ENCODE results near the gene PLAU.
"Not testable (repeated sequence)": the region's sequence is repeated elsewhere in the genome, so short reads cannot be mapped to it uniquely, and the experiment has no call there.

PLAU gene

GRCh38 chr10:73950155-73950948 is 39.4 kb downstream of the PLAU start:
- DNase-seq (ENCODE audit: low read depth in 2 of 2): no peak

GRCh38 chr10:73953665-73954064 is 42.7 kb downstream of the PLAU start:
- DNase-seq (ENCODE audit: low read depth in 2 of 2): no peak

GRCh38 chr10:73954737-73955136 is 43.8 kb downstream of the PLAU start:
- DNase-seq (ENCODE audit: low read depth in 2 of 2): no peak

- no peak for DNase-seq (ENCODE audit: low read depth in 2 of 2)
Measured at GRCh38 chr10:73955719-73956118, 44.8 kb downstream of the PLAU start.

GRCh38 chr10:73956476-73957359 is 45.8 kb downstream of the PLAU start:
- peak in 1 of 2 experiments; percentile 15 for DNase-seq (ENCODE audit: low read depth in 2 of 2)

- no peak for DNase-seq (ENCODE audit: low read depth in 2 of 2)
Measured at GRCh38 chr10:73959484-73960243, 48.7 kb downstream of the PLAU start.

- no peak for DNase-seq (ENCODE audit: low read depth in 2 of 2)
Measured at GRCh38 chr10:73962386-73962785, 51.5 kb downstream of the PLAU start.

GRCh38 chr10:73963533-73963932 is 52.6 kb downstream of the PLAU start:
- not testable (repeated sequence) for DNase-seq (ENCODE audit: low read depth in 2 of 2)

- DNase-seq (ENCODE audit: low read depth in 2 of 2): no peak
Measured at GRCh38 chr10:73964743-73965142, 53.8 kb downstream of the PLAU start.

GRCh38 chr10:73965267-73965889 is 54.4 kb downstream of the PLAU start:
- not testable (repeated sequence) for DNase-seq (ENCODE audit: low read depth in 2 of 2)

- no peak for DNase-seq (ENCODE audit: low read depth in 2 of 2)
Measured at GRCh38 chr10:73965890-73966768, 55.2 kb downstream of the PLAU start.

GRCh38 chr10:73967022-73967429 is 56.1 kb downstream of the PLAU start:
- DNase-seq (ENCODE audit: low read depth in 2 of 2): no peak
